Measurements from ENCODE around the gene SIPA1L2.

DNA sequence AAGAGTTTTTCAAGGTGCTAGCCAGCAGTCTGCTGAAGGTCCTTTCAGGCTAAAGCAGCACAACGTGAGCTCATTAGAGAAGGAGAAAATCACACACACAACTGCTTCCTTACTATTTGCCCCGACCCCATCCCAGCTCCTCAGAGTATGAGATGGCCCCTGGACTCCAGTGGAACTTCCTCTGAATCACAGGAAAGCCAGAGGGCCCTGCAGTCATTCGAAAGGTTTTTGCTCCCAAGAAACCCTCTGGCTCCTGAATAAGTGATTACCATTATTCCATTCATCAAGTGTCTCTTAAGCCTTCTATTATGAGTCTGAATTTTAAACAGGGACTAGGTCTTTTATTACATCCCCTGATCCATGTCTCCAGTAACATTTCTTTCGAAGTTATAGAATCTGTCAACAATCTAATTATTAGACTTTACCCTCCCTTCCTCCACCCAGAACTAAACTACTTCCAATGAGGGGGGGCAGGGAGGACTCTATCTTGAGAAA, 14.6 kb downstream of the SIPA1L2 start:
- TF ChIP-seq TAF1 (IDR thresholded peaks at IDR 0.05; ENCODE audit: low read depth): no peak
- TF ChIP-seq CEBPB (IDR thresholded peaks at IDR 0.05): no peak
- TF ChIP-seq, protein P1, sequence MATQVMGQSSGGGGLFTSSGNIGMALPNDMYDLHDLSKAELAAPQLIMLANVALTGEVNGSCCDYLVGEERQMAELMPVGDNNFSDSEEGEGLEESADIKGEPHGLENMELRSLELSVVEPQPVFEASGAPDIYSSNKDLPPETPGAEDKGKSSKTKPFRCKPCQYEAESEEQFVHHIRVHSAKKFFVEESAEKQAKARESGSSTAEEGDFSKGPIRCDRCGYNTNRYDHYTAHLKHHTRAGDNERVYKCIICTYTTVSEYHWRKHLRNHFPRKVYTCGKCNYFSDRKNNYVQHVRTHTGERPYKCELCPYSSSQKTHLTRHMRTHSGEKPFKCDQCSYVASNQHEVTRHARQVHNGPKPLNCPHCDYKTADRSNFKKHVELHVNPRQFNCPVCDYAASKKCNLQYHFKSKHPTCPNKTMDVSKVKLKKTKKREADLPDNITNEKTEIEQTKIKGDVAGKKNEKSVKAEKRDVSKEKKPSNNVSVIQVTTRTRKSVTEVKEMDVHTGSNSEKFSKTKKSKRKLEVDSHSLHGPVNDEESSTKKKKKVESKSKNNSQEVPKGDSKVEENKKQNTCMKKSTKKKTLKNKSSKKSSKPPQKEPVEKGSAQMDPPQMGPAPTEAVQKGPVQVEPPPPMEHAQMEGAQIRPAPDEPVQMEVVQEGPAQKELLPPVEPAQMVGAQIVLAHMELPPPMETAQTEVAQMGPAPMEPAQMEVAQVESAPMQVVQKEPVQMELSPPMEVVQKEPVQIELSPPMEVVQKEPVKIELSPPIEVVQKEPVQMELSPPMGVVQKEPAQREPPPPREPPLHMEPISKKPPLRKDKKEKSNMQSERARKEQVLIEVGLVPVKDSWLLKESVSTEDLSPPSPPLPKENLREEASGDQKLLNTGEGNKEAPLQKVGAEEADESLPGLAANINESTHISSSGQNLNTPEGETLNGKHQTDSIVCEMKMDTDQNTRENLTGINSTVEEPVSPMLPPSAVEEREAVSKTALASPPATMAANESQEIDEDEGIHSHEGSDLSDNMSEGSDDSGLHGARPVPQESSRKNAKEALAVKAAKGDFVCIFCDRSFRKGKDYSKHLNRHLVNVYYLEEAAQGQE (IDR thresholded peaks at IDR 0.05; ENCODE audit: low read depth): no peak
- no peak for TF ChIP-seq EP300 (IDR thresholded peaks at IDR 0.05; ENCODE audit: borderline replicate concordance)
- no peak for TF ChIP-seq RAD21 (IDR thresholded peaks at IDR 0.05; ENCODE audit: low read depth)
- no peak for TF ChIP-seq TCF12 (IDR thresholded peaks at IDR 0.05; ENCODE audit: low read depth)
- TF ChIP-seq, protein P2, sequence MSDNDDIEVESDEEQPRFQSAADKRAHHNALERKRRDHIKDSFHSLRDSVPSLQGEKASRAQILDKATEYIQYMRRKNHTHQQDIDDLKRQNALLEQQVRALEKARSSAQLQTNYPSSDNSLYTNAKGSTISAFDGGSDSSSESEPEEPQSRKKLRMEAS (IDR thresholded peaks at IDR 0.05): no peak
- no peak for TF ChIP-seq TEAD4 (IDR thresholded peaks at IDR 0.05)
- TF ChIP-seq YY1 (IDR thresholded peaks at IDR 0.05; ENCODE audit: low read depth): no peak
- TF ChIP-seq EGR1 (IDR thresholded peaks at IDR 0.05): no peak
- TF ChIP-seq FOXM1 (IDR thresholded peaks at IDR 0.05; ENCODE audit: borderline replicate concordance, low read depth): no peak
